Nephron progenitor cell (in vitro differentiated cells): Measurements from ENCODE around the gene TDRD15.

Experiments used
- DNase-seq: peaks from one replicate; pipeline ENCODE4 v3.0.0; 2021
- H3K27ac Mint-ChIP-seq: 2 replicates; pipeline ENCODE4 v1.8.0; 2021; ENCODE audit warnings: mild to moderate bottlenecking, moderate library complexity, mixed read lengths
- H3K27me3 Mint-ChIP-seq: 2 replicates; pipeline ENCODE4 v1.8.0; 2021; ENCODE audit warnings: mild to moderate bottlenecking, low read depth, mixed read lengths; ENCODE audit not compliant: poor library complexity
- H3K36me3 Mint-ChIP-seq: 2 replicates; pipeline ENCODE4 v1.8.0; 2021; ENCODE audit warnings: low read depth, mixed read lengths
- H3K4me1 Mint-ChIP-seq: 2 replicates; pipeline ENCODE4 v1.8.0; 2021; ENCODE audit warnings: mixed read lengths
- H3K4me3 Mint-ChIP-seq: 2 replicates; pipeline ENCODE4 v1.8.0; 2021; ENCODE audit warnings: mild to moderate bottlenecking, moderate library complexity, mixed read lengths
- H3K9me3 Mint-ChIP-seq: 2 replicates; pipeline ENCODE4 v1.8.0; 2021; ENCODE audit warnings: mild to moderate bottlenecking, moderate library complexity, mixed read lengths
- CTCF ChIP-seq: fragments of 200-600 bp; sonication (generic); IDR thresholded peaks from 2 replicates; pipeline ENCODE4 v1.5.0; 2021; ENCODE audit warnings: antibody characterized with exemption

Gene TDRD15

DNA sequence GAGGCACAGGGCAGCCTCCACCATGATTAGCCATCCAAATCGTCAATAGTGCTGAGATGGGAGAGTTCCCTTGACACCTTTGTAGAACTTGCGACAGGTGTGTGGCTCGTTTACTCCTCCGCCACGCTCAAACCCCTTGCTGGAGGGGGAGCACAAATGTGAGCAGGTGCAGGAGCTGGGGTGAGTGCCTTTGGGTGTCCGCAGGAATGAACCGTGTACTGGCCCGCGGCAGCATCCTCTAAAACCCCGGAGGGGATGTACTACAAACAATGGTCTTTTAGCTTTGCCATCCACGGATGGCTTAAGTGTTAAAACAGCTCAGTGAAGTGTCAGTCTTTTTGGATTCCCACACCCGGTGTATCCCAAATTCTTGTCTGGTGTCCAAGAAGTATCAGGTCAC, 21.4 kb upstream of the TDRD15 start:
- no peak overlapping the region for H3K27ac Mint-ChIP-seq
- peaks cover 5% of the 10 kb centered on the region for H3K4me1 Mint-ChIP-seq
- DNase-seq, result no peak
- no peak for TF ChIP-seq CTCF
- no peak overlapping the region for H3K4me3 Mint-ChIP-seq
- no peaks in the 10 kb centered on the region for H3K36me3 Mint-ChIP-seq
- H3K27me3 Mint-ChIP-seq, result peaks cover 11% of the 10 kb centered on the region
- H3K9me3 Mint-ChIP-seq, result no peaks in the 10 kb centered on the region

DNA sequence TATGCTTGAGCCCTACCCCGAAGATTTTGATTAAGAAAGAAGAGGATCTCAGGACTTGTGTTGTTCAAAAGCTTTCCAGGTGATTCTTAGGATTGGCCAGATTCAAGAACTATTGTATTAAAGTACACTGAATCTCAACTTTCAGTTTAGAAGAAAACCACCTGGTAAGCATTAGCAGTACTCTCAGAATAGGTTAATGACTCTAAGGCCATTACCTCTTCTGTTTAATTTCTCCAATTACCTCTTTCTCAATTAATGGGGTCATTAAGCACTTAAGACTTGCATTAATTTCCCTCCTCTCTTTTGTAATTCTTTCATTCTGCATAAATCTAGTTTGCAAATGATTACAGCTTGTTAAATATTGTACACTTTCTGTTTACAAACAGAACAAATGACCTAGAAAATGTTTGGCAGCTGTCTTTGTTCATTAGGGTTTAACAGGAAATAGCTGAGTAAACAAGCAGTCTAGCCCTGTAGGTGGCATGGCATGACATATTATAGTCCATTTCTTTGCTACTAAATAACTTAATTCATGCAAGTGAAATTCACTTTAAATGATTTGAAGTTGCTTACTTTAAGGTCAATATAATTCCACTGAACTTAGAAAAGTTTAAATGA, 20.4 kb upstream of the TDRD15 start:
- TF ChIP-seq CTCF, result no peak
- no peak for DNase-seq
- H3K9me3 Mint-ChIP-seq, result no peaks in the 10 kb centered on the region
- no peak overlapping the region for H3K27ac Mint-ChIP-seq
- peaks cover 17% of the 10 kb centered on the region for H3K27me3 Mint-ChIP-seq
- no peaks in the 10 kb centered on the region for H3K36me3 Mint-ChIP-seq
- H3K4me1 Mint-ChIP-seq, result peaks cover 5% of the 10 kb centered on the region
- no peak overlapping the region for H3K4me3 Mint-ChIP-seq

DNA sequence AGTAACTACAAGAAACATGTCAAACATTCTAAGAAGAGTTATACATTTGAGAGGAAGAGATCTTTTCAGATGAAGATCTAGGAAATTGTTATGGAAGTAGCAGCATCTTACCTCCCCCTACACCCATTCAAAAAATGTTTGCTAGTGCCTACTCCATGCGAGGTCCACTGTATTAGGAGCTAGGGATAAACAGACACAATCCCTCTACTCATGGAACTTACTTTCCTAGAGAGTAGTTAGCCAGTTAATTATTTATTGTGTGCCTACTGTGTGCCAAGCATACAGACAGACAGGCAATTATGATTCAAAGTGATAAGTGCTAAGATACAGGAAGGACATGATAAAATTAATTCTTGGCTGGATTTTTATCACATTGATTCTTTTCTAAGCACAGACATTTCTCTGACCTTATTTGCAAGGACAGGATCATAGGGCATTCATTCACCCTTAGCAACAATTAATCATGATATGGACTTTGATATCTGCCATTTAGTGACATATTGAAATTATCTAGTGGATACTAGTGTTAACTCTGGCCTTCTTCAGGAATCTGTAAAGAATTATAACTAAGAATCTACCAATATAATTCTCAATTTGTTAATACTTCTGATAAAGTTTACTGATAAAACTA, 19.6 kb upstream of the TDRD15 start:
- H3K4me1 Mint-ChIP-seq, result peaks cover 5% of the 10 kb centered on the region
- TF ChIP-seq CTCF, result no peak
- H3K27me3 Mint-ChIP-seq, result peaks cover 17% of the 10 kb centered on the region
- H3K36me3 Mint-ChIP-seq, result no peaks in the 10 kb centered on the region
- no peak for DNase-seq
- no peaks in the 10 kb centered on the region for H3K9me3 Mint-ChIP-seq
- H3K4me3 Mint-ChIP-seq, result no peak overlapping the region
- no peak overlapping the region for H3K27ac Mint-ChIP-seq

DNA sequence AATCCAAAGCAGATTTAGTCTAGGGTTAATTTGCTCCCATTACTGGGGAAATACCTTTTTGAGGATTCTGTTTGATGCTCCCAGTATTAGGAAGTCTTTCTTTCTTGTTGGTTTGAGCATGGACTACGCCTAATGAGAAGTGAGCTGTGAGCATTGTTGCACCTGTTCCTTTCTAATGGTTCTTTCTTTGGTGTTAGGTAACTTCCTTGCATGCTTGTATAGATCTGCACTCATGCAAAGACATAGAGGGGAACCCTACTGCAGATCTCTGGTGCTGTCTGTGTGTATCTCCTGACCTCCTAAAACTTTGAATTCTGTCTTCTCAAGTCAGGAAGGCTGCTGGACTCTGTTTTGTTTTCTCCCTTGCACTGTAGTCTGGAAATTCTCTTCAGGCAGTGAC, 12.8 kb upstream of the TDRD15 start:
- H3K4me1 Mint-ChIP-seq, result no peaks in the 10 kb centered on the region
- DNase-seq, result no peak
- no peaks in the 10 kb centered on the region for H3K9me3 Mint-ChIP-seq
- H3K4me3 Mint-ChIP-seq, result no peak overlapping the region
- H3K27ac Mint-ChIP-seq, result no peak overlapping the region
- H3K36me3 Mint-ChIP-seq, result no peaks in the 10 kb centered on the region
- no peak for TF ChIP-seq CTCF
- H3K27me3 Mint-ChIP-seq, result peaks cover 5% of the 10 kb centered on the region

DNA sequence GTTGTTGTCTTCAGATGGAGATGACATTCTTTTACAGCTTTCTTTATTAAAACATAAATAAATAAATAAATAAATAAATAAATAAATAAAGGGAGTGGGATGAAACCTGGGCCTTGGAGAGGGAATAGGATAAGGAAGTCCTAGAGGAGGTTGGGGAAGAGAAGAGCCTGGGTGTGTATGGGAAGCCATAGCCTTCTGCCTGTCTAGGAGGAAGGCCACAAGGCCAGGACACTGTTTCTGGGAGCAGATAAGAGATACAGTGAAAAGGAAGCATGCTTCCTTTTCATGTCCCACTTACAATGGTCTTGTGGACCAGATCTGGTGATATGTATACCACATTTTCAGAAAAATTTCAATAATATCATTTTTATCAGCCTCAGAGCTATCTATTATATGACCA, 6.1 kb upstream of the TDRD15 start:
- H3K4me3 Mint-ChIP-seq, result no peak overlapping the region
- TF ChIP-seq CTCF, result no peak
- no peak overlapping the region for H3K27ac Mint-ChIP-seq
- no peaks in the 10 kb centered on the region for H3K4me1 Mint-ChIP-seq
- no peak for DNase-seq
- no peaks in the 10 kb centered on the region for H3K9me3 Mint-ChIP-seq
- H3K27me3 Mint-ChIP-seq, result peaks cover 4% of the 10 kb centered on the region
- H3K36me3 Mint-ChIP-seq, result no peaks in the 10 kb centered on the region
